Upper lobe of left lung (tissue), 6 donors: Measurements from ENCODE around the gene RPP30. TPM values are rescaled to one million over a fixed set of nuclear protein-coding genes. Genes with fewer than 3 reads are reported as not detected.

Experiments used
- ATAC-seq, 2 donors: fragments of 200-7000 bp; cut with Tn5 transposase; one replicate each; pipeline ENCODE4 v1.9.1; 2022; ENCODE audit warnings: mild to moderate bottlenecking in 2 of 2, moderate library complexity in 2 of 2; ENCODE audit not compliant: low FRiP score in 2 of 2
- DNase-seq, 2 donors: peaks; one replicate each; pipeline ENCODE4 v3.0.0-alpha.2; 2019 to 2020
- H3K27ac ChIP-seq, 4 donors: fragments of 200-600 bp; sonication (generic); one replicate each; pipeline ENCODE4 v1.5.1; 2016 to 2019
- H3K27me3 ChIP-seq, 4 donors: fragments of 200-600 bp; sonication (generic); one replicate each; pipeline ENCODE4 v1.5.1; 2017 to 2019
- H3K36me3 ChIP-seq, 4 donors: fragments of 200-600 bp; sonication (generic); one replicate each; pipeline ENCODE4 v1.5.1; 2016 to 2019
- H3K4me1 ChIP-seq, 4 donors: fragments of 200-600 bp; sonication (generic); one replicate each; pipeline ENCODE4 v1.5.1; 2018 to 2019
- H3K4me3 ChIP-seq, 4 donors: fragments of 200-600 bp; sonication (generic); one replicate each; pipeline ENCODE4 v1.5.1; 2017 to 2019; ENCODE audit warnings: mild to moderate bottlenecking in 2 of 4, moderate library complexity in 1 of 4
- H3K9me3 ChIP-seq, 4 donors: fragments of 200-600 bp; sonication (generic); one replicate each; pipeline ENCODE4 v1.5.1; 2018 to 2019
- CTCF ChIP-seq, 6 experiments: fragments of 450-650 bp in 4 of 6; fragments of 200-600 bp in 2 of 6; sonication (generic) in 2 of 6; IDR thresholded peaks; one replicate each; pipeline ENCODE4 v1.5.1; 2016 to 2019; ENCODE audit warnings: antibody characterized with exemption in 6 of 6
- EP300 ChIP-seq, 4 donors: sonication (generic); formaldehyde crosslinking; IDR thresholded peaks; one replicate each; pipeline ENCODE4 v1.5.1; 2017; ENCODE audit warnings: antibody characterized with exemption in 4 of 4, control low read depth in 2 of 4
- POLR2A ChIP-seq, 4 donors: fragments of 450-650 bp; IDR thresholded peaks; one replicate each; pipeline ENCODE4 v1.5.1; 2016 to 2017; ENCODE audit warnings: antibody characterized with exemption in 4 of 4, mild to moderate bottlenecking in 2 of 4
- POLR2AphosphoS5 ChIP-seq, 2 donors: sonication (generic); formaldehyde crosslinking; IDR thresholded peaks; one replicate each; pipeline ENCODE4 v1.5.1; 2017; ENCODE audit warnings: antibody characterized with exemption in 2 of 2
- WGBS, 2 donors: methylation state at CpG; one replicate each; pipeline ENCODE4 v1.1.5; 2017 to 2018; 5-methylcytosine and 5-hydroxymethylcytosine counted together
- total RNA-seq, 6 donors: library from RNA; depleted of rRNA in 4 of 6; stranded (reverse); fragments of >200 nt in 4 of 6; gene quantifications; one replicate each; pipeline versions ENCODE4 v1.1.0 to v1.2.1, GENCODE V29; 2016 to 2021
- donor health status: DM: no; HTN: no; CAD: no; lungs with moderate emphysema.
- donor health status: DM: no; HTN: yes; CAD: no; lungs with severe emphysema.

RPP30 gene
- total RNA-seq, 6 donors from 2014 or later = 9.9 to 28.8 (median 23.2) TPM

DNA sequence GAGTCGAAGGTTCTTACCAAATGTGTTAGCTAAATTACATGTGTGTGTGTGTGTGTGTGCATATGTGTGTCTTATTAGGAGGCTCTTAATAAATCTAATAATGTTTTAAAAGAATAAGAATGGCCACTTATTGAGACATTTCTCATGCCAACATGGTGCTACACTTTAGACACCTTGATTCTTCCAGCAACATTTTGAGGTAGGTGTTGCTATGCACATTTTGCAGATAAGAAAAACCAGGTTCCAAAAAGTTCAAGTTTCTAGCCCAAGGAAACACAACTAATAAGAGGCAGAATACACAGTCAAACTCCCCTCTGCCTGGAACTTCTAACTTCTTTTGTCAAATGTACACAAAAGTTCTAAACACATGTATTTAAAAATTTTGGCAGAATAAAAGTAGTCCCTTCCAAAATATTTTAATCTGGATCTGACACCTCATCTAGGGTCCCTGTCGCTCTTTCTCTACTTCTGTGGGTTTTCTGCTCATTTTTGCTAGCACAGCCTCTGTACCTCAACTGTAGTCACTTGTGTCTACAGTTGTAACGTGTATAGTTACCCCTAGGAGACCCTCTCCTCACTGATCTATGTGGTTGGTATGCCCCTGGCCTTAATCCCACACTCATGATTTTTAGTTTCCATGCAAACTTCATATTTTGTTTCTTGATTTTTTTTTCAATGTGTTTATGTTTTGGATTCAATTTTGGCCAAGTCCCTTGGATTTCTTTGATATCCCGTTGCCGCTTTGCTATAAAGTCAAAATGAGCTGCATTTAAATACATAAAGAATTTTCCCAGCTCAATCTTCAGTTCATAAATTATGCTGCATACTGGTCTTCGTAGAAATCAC is 44.8 kb downstream of the RPP30 start:
- Histone ChIP-seq H3K27ac (no peak overlapping the region), H3K9me3 (no peaks in the 10 kb centered on the region), H3K4me3 (no peak overlapping the region), H3K27me3 (no peaks in the 10 kb centered on the region), H3K36me3 (no peaks in the 10 kb centered on the region), H3K4me1 (peaks cover 0 to 10% (median 4%) of the 10 kb centered on the region in 4 donors)
- TF ChIP-seq CTCF (IDR thresholded peaks at IDR 0.05) = no peak
- TF ChIP-seq POLR2A (IDR thresholded peaks at IDR 0.05) = no peak
- no peak for TF ChIP-seq POLR2AphosphoS5 (IDR thresholded peaks at IDR 0.05)
- no peak for TF ChIP-seq EP300 (IDR thresholded peaks at IDR 0.05)
- WGBS, 2 donors = 77 to 78% methylated on average over 6 of the region's 6 CpGs
- ATAC-seq = no peak
- DNase-seq = no peak

DNA sequence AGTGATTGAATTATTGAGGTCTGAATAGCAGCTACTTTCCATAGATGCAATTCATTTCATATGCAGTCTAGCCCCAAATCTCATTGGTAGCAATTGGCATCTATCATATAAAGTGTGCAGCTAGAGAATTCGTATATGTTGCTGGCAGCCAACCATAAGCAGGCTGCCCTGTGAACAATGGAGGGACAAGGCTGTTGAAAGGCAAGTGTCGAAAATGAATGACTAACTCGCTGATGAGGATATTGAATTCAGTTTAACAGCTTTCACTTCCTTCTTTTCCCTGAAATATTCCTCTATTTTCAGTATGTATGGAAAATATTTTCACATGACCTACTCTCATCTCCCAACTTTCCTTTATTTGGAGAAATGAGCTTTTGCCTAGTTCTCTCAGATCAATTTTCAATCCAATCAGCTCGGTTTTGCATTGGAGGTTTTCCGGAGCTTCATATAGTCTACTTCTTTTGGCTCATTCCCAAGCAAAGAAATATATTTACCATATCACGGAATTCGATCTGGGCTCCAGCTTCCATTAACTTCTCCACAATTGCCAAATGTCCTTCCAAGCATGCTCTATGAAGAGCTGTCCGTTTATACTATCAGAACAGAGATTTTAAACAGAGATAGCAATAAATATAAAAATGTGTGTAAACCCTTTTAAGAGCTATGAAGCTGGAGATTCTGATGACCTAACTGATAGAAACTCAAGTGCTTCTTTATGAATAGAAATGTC is 45.6 kb downstream of the RPP30 start:
- no peaks in the 10 kb centered on the region for H3K36me3 ChIP-seq
- TF ChIP-seq POLR2A (IDR thresholded peaks at IDR 0.05) (no peak), EP300 (IDR thresholded peaks at IDR 0.05) (no peak), POLR2AphosphoS5 (IDR thresholded peaks at IDR 0.05) (no peak), CTCF (IDR thresholded peaks at IDR 0.05) (no peak)
- no peak overlapping the region for H3K4me3 ChIP-seq
- 44 to 63% methylated on average over 8 of the region's 8 CpGs for WGBS, 2 donors
- DNase-seq = no peak
- ATAC-seq = no peak
- H3K9me3 ChIP-seq = no peaks in the 10 kb centered on the region
- H3K27me3 ChIP-seq = no peaks in the 10 kb centered on the region
- peaks cover 0 to 7% (median 0%) of the 10 kb centered on the region in 4 donors for H3K4me1 ChIP-seq
- no peak overlapping the region for H3K27ac ChIP-seq

DNA sequence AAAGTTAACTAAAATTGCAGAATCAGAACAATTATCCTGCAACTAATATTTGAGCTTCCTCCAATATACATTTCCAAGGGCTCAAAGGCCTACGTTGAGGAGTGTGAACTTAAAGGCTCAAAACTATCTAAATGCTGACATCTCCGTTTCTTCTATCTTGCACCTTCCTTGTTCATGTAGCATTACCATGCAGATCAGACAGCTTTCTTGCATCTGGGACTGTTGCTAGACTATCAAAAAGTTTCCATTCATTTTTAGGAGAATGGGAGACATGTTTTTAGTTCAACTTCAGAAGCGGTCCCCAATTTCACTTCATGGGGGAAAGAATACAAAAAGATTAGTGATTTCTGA is 46.2 kb downstream of the RPP30 start:
- Histone ChIP-seq H3K4me3 (no peak overlapping the region), H3K36me3 (no peaks in the 10 kb centered on the region), H3K27me3 (no peaks in the 10 kb centered on the region), H3K4me1 (peaks cover 0 to 5% (median 0%) of the 10 kb centered on the region in 4 donors), H3K9me3 (no peaks in the 10 kb centered on the region), H3K27ac (no peak overlapping the region)
- TF ChIP-seq EP300 (IDR thresholded peaks at IDR 0.05) (no peak), CTCF (IDR thresholded peaks at IDR 0.05) (no peak), POLR2AphosphoS5 (IDR thresholded peaks at IDR 0.05) (no peak), POLR2A (IDR thresholded peaks at IDR 0.05) (no peak)
- 84 to 88% methylated on average over 3 of the region's 3 CpGs for WGBS, 2 donors
- ATAC-seq = no peak
- DNase-seq = no peak

- Histone ChIP-seq H3K4me3 (peak overlapping the region in 1 of 4 donors; percentile 11), H3K27me3 (no peaks in the 10 kb centered on the region), H3K9me3 (no peaks in the 10 kb centered on the region), H3K27ac (peak overlapping the region in 1 of 4 donors; percentile 14), H3K36me3 (no peaks in the 10 kb centered on the region), H3K4me1 (peaks cover 0 to 5% (median 0%) of the 10 kb centered on the region in 4 donors)
- 75 to 83% methylated on average over 7 to 8 of the region's 8 CpGs for WGBS, 2 donors
- no peak for DNase-seq
- ATAC-seq = no peak
- TF ChIP-seq CTCF (IDR thresholded peaks at IDR 0.05) (no peak), EP300 (IDR thresholded peaks at IDR 0.05) (no peak), POLR2A (IDR thresholded peaks at IDR 0.05) (no peak), POLR2AphosphoS5 (IDR thresholded peaks at IDR 0.05) (no peak)
Measured at GRCh38 chr10:90919683-90920574, 48.2 kb downstream of the RPP30 start.
